Fibroblast of gingiva (primary cell): Measurements from ENCODE around the gene KLF16.

Source experiments
- DNase-seq: peaks from one replicate; pipeline ENCODE4 v3.0.0-alpha.2; 2011; ENCODE audit warnings: low read depth

Gene KLF16

DNA sequence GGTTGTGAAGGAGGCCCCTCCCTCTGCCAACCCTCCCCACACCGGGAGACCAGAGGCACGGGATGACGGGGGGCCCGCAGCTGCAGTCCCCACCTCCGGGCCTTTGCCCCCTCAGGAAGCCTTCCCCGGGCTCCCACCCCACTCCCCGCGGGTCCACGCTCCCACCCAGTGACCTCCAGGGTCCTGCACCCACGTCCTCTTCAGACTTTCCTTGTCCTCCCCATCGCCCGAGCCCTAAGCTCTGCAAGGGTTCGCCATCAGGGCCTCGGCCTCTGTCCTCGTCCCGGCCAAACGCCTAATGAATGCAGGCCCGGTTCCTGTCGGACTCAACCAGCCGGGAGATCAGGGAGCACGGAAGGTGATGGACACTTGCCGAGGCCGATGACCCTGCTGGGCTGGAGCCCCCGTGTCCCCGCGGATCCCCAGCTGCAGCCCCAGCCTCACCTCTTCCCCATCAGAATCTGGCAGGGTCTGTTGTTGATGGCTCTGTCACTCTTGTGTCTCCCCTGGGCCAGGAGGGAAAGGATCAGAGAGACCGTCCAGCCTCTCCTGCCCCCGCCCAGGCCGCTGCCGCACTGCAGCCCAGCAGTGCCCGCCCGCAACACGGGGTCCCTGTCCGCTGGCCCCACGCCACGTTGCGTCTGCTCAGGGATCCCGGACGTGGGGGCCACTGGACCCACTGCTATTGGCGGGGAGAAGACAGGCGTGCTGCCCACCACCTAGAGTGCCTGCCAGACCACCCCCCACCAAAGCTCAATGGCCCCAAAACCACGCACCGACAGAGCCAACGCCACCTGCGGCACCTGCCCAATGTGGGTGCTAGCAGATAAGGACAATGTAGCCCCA, 57.0 kb downstream of the KLF16 start:
- DNase-seq: no peak

DNA sequence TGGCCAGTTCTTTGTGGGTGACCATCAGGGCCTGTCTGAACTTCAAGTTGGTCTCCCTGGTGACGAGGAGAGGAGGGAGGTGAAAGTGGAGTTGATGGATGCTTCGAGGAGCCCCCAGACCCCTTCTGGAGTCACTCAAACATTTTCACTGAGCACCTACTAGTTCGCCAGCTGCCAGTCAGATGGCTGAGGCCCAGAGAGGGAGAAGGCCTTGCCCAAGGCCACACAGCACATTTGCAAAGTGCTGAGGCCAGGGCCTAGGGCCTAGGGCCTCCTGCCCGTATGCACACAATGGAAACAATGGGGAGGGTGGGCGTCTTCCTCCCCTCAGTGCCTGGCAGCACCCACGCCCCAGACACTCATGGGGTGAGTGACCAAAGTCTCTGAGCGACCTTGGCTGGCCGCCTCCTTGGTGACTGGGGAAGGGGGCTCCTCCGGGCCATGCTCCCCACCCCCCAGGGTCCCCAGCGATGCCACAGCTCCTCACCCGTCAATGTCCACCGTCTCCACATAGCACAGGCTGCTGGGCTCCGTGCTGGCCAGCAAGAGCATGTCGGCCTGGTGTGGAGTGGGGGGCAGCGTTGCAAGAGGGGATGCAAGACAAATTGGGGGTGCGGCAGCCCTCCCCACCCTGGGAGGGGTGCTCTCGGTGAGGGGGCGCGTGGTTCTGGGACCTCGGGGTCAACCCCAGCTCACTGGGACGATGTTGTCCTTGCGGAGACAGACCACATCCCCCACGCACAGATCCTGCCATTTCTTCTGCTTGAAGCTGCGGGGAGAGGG, 57.8 kb downstream of the KLF16 start:
- DNase-seq: no peak

DNA sequence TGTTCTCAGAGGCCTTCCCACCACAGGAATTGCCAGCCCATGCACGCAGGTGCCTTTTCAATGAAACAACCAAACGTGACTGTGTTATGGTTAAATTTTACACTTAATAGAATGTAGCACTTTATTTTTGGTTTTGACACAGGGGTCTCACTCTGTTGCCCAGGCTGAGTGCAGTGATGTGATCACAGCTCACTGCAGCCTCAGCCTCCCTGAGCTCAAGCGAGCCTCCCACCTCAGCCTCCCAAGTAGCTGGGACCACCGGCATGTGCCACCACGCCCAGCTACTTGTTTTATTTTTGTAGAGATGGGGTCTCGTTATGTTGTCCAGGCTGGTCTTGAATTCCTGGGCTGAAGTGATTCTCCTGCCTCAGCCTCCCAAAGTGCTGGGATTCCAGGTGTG, 58.5 kb downstream of the KLF16 start:
- no peak for DNase-seq
